Esophagus squamous epithelium (tissue), 5 donors: ENCODE measurements around the gene NOTUM. TPM values are rescaled to one million over a fixed set of nuclear protein-coding genes. Genes with fewer than 3 reads are reported as not detected.

ENCODE experiments used
- DNase-seq: peaks from one replicate; lab custom pipeline; 2025; lab: John Stamatoyannopoulos, UW
- H3K27ac ChIP-seq, 4 donors: fragments of 200-600 bp; sonication (generic); one replicate each; pipeline ENCODE4 v1.5.1; 2016 to 2019; ENCODE audit warnings: mild to moderate bottlenecking in 1 of 4
- H3K27me3 ChIP-seq, 4 donors: fragments of 200-600 bp; sonication (generic); 1 replicate in 3 of 4; 2 replicates in 1 of 4; pipeline versions ENCODE4 v1.5.1 to v1.6.0; 2017 to 2021; ENCODE audit warnings: antibody characterized with exemption in 1 of 4
- H3K36me3 ChIP-seq, 3 donors: fragments of 200-600 bp; sonication (generic); one replicate each; pipeline ENCODE4 v1.5.1; 2016 to 2019
- H3K4me1 ChIP-seq, 3 donors: fragments of 200-600 bp; sonication (generic); one replicate each; pipeline ENCODE4 v1.5.1; 2017 to 2019
- H3K4me3 ChIP-seq, 4 donors: fragments of 200-600 bp; sonication (generic); 1 replicate in 3 of 4; 2 replicates in 1 of 4; pipeline ENCODE4 v1.5.1; 2016 to 2019; ENCODE audit warnings: mild to moderate bottlenecking in 2 of 4, moderate library complexity in 1 of 4
- H3K9me3 ChIP-seq, 3 donors: fragments of 200-600 bp; sonication (generic); one replicate each; pipeline ENCODE4 v1.5.1; 2016 to 2019
- CTCF ChIP-seq, 6 experiments: fragments of 450-650 bp in 4 of 6; fragments of 200-600 bp in 2 of 6; sonication (generic) in 2 of 6; IDR thresholded peaks; one replicate each; pipeline ENCODE4 v1.5.1; 2016 to 2019; ENCODE audit warnings: antibody characterized with exemption in 6 of 6, mild to moderate bottlenecking in 4 of 6, moderate library complexity in 4 of 6
- POLR2A ChIP-seq, 4 donors: fragments of 450-650 bp; IDR thresholded peaks; one replicate each; pipeline ENCODE4 v1.6.1; 2017; ENCODE audit warnings: antibody characterized with exemption in 4 of 4, mild to moderate bottlenecking in 4 of 4, moderate library complexity in 3 of 4
- WGBS, 2 donors: methylation state at CpG; one replicate each; pipeline ENCODE4 v1.1.5; 2018; 5-methylcytosine and 5-hydroxymethylcytosine counted together
- intact Hi-C: fragments of 100-400 bp; cut with DNase I; formaldehyde crosslinking; loops from one replicate; pipeline ENCODE4 v1.15.0; 2022
- total RNA-seq, 4 donors: library from RNA; depleted of rRNA; stranded (reverse); fragments of >200 nt; gene quantifications; one replicate each; pipeline ENCODE4 v1.1.0, GENCODE V29; 2016
- donor health status: DM: yes; HTN: yes; CAD: no.

NOTUM gene
- total RNA-seq, 4 donors from 2014 or later = 0.11 to 0.94 (median 0.19) TPM; not detected in 1

- DNase-seq = no peak
- intact Hi-C loops = no loop called here
- Histone ChIP-seq H3K9me3 (no peaks in the 10 kb centered on the region), H3K4me3 (no peak overlapping the region), H3K36me3 (peaks cover 31 to 55% (median 36%) of the 10 kb centered on the region in 3 donors), H3K27me3 (no peaks in the 10 kb centered on the region), H3K27ac (peak overlapping the region in 3 of 4 donors; percentile 70 to 90 (median 84)), H3K4me1 (peaks cover 31 to 81% (median 42%) of the 10 kb centered on the region in 3 donors)
- 68 to 95% methylated on average over 5 to 8 of the region's 31 CpGs for WGBS, 2 donors
- TF ChIP-seq POLR2A (IDR thresholded peaks at IDR 0.05) (no peak), CTCF (IDR thresholded peaks at IDR 0.05) (no peak)
Observed at GRCh38 chr17:81913394-81914102, 47.4 kb downstream of the NOTUM start.

GRCh38 chr17:81912441-81913309 is 48.3 kb downstream of the NOTUM start:
- Histone ChIP-seq H3K4me1 (peaks cover 25 to 75% (median 37%) of the 10 kb centered on the region in 3 donors), H3K9me3 (no peaks in the 10 kb centered on the region), H3K27ac (peak overlapping the region; percentile 70 to 90 (median 82)), H3K27me3 (no peaks in the 10 kb centered on the region), H3K4me3 (no peak overlapping the region), H3K36me3 (peaks cover 31 to 64% (median 40%) of the 10 kb centered on the region in 3 donors)
- DNase-seq = no peak
- WGBS, 2 donors = 73 to 86% methylated on average over 16 to 23 of the region's 32 CpGs
- TF ChIP-seq POLR2A (IDR thresholded peaks at IDR 0.05) = no peak
- no peak for TF ChIP-seq CTCF (IDR thresholded peaks at IDR 0.05)
- intact Hi-C loops = no loop called here

- H3K27me3 ChIP-seq = no peaks in the 10 kb centered on the region
- intact Hi-C loops = no loop called here
- H3K4me1 ChIP-seq = peaks cover 21 to 69% (median 33%) of the 10 kb centered on the region in 3 donors
- TF ChIP-seq CTCF (IDR thresholded peaks at IDR 0.05) (no peak), POLR2A (IDR thresholded peaks at IDR 0.05) (no peak)
- no peak for DNase-seq
- 76 to 87% methylated on average over 10 to 12 of the region's 19 CpGs for WGBS, 2 donors
- H3K27ac ChIP-seq = peak overlapping the region; percentile 70 to 90 (median 82)
- peaks cover 31 to 71% (median 46%) of the 10 kb centered on the region in 3 donors for H3K36me3 ChIP-seq
- H3K4me3 ChIP-seq = peak overlapping the region in 3 of 4 donors; percentile 7 to 97 (median 77)
- no peaks in the 10 kb centered on the region for H3K9me3 ChIP-seq
Observed at GRCh38 chr17:81911969-81912368, 49.0 kb downstream of the NOTUM start.

- Histone ChIP-seq H3K36me3 (peaks cover 31 to 76% (median 46%) of the 10 kb centered on the region in 3 donors), H3K27ac (peak within 1 kb of the TSS; percentile 84 to 90 (median 87)), H3K4me1 (peaks cover 16 to 64% (median 27%) of the 10 kb centered on the region in 3 donors), H3K27me3 (no peaks in the 10 kb centered on the region), H3K9me3 (no peaks in the 10 kb centered on the region), H3K4me3 (peak within 1 kb of the TSS; percentile 70 to 97 (median 74))
- intact Hi-C loops = no loop called here
- WGBS, 2 donors = 21 to 38% methylated on average over 9 to 15 of the region's 84 CpGs
- peak; percentile 44 for DNase-seq
- TF ChIP-seq POLR2A (IDR thresholded peaks at IDR 0.05) (peak in 2 of 4 donors; percentile 25 to 42), CTCF (IDR thresholded peaks at IDR 0.05) (peak in 1 of 6 experiments; percentile 38)
Observed at GRCh38 chr17:81911277-81911961, 49.6 kb downstream of the NOTUM start, which contains the start of gene PCYT2. Gene PCYT2, minus strand, starts transcription at chr17:81911399. Its CDS starts 44 bp downstream, at chr17:81911355.
